Neuronal stem cell (in vitro differentiated cells): ENCODE measurements around the gene HS3ST5.

Experiments
- DNase-seq: peaks from one replicate; pipeline ENCODE4 v3.0.0-alpha.2; 2013; ENCODE audit warnings: low spot score
- H2AFZ ChIP-seq: one replicate; pipeline ENCODE4 v1.6.1; 2013; ENCODE audit warnings: mild to moderate bottlenecking, low read length, inconsistent platforms
- H2AK5ac ChIP-seq: 2 replicates; pipeline ENCODE4 v1.6.1; 2013; ENCODE audit warnings: low read depth, mild to moderate bottlenecking, inconsistent platforms, low read length, moderate library complexity, mixed read lengths
- H2BK120ac ChIP-seq: 2 replicates; pipeline ENCODE4 v1.6.1; 2013; ENCODE audit warnings: low read depth, mild to moderate bottlenecking, inconsistent platforms, low read length, moderate library complexity, mixed read lengths
- H2BK12ac ChIP-seq: one replicate; pipeline ENCODE4 v1.6.1; 2013; ENCODE audit warnings: low read length, inconsistent platforms
- H2BK15ac ChIP-seq: 2 replicates; pipeline ENCODE4 v1.6.1; 2013; ENCODE audit warnings: mild to moderate bottlenecking, low read length, inconsistent platforms, mixed read lengths
- H2BK5ac ChIP-seq: one replicate; pipeline ENCODE4 v1.6.1; 2013; ENCODE audit warnings: inconsistent platforms, mild to moderate bottlenecking, low read length, moderate library complexity
- H3K14ac ChIP-seq: one replicate; pipeline ENCODE4 v1.6.1; 2013; ENCODE audit warnings: low read length, inconsistent platforms
- H3K18ac ChIP-seq: 2 replicates; pipeline ENCODE4 v1.6.1; 2013; ENCODE audit warnings: low read length, inconsistent platforms
- H3K23ac ChIP-seq: 2 replicates; pipeline ENCODE4 v1.6.1; 2013; ENCODE audit warnings: low read depth, mild to moderate bottlenecking, mixed read lengths, low read length, inconsistent platforms; ENCODE audit not compliant: poor library complexity
- H3K27ac ChIP-seq: replicated peaks from 3 replicates; pipeline ENCODE4 v1.5.1; 2013; ENCODE audit warnings: low read length, inconsistent platforms
- H3K27me3 ChIP-seq, 3 experiments: 2 replicates each; pipeline ENCODE4 v1.6.1; 2013; ENCODE audit warnings: low read length in 3 of 3, mild to moderate bottlenecking in 2 of 3, inconsistent platforms in 1 of 3, low read depth in 1 of 3, mixed read lengths in 1 of 3, moderate library complexity in 1 of 3; ENCODE audit not compliant: control insufficient read depth in 3 of 3, insufficient read depth in 3 of 3
- H3K36me3 ChIP-seq, 2 donors: replicated peaks in 1 of 2; 2 replicates each; pipeline ENCODE4 v1.6.1; 2013; ENCODE audit warnings: low read length in 2 of 2; ENCODE audit not compliant: control insufficient read depth in 2 of 2, insufficient read depth in 2 of 2
- H3K4ac ChIP-seq: 2 replicates; pipeline ENCODE4 v1.6.1; 2013; ENCODE audit warnings: inconsistent platforms, mild to moderate bottlenecking, low read length, moderate library complexity
- H3K4me1 ChIP-seq, 2 donors: 1 replicate in 1 of 2; 2 replicates in 1 of 2; pipeline ENCODE4 v1.6.1; 2013; ENCODE audit warnings: low read length in 2 of 2, low read depth in 1 of 2; ENCODE audit not compliant: control insufficient read depth in 2 of 2, insufficient read depth in 1 of 2
- H3K4me2 ChIP-seq: one replicate; pipeline ENCODE4 v1.6.1; 2013; ENCODE audit warnings: mild to moderate bottlenecking, low read length, inconsistent platforms; ENCODE audit not compliant: insufficient read depth, poor library complexity, severe bottlenecking
- H3K4me3 ChIP-seq, 2 donors: 2 replicates each; pipeline ENCODE4 v1.5.1; 2013; ENCODE audit warnings: low read length in 2 of 2, mild to moderate bottlenecking in 2 of 2, inconsistent platforms in 1 of 2, moderate library complexity in 1 of 2
- H3K79me1 ChIP-seq: one replicate; pipeline ENCODE4 v1.6.1; 2013; ENCODE audit warnings: low read depth, mild to moderate bottlenecking, inconsistent platforms, low read length, moderate library complexity
- H3K9ac ChIP-seq: one replicate; pipeline ENCODE4 v1.6.1; 2013; ENCODE audit warnings: mild to moderate bottlenecking, low read depth, low read length, inconsistent platforms; ENCODE audit not compliant: poor library complexity
- H3K9me3 ChIP-seq, 2 donors: replicated peaks in 1 of 2; 2 replicates each; pipeline versions ENCODE3 to v1.6.1; 2013; ENCODE audit warnings: low read length in 2 of 2, mild to moderate bottlenecking in 2 of 2, inconsistent platforms in 1 of 2, low read depth in 1 of 2, mixed read lengths in 1 of 2, moderate library complexity in 1 of 2; ENCODE audit not compliant: control insufficient read depth in 2 of 2, insufficient read depth in 1 of 2
- H4K8ac ChIP-seq: one replicate; pipeline ENCODE4 v1.6.1; 2013; ENCODE audit warnings: low read depth, mild to moderate bottlenecking, inconsistent platforms, low read length, moderate library complexity
- H4K91ac ChIP-seq: one replicate; pipeline ENCODE4 v1.6.1; 2013; ENCODE audit warnings: low read length, low read depth, mild to moderate bottlenecking, inconsistent platforms; ENCODE audit not compliant: poor library complexity
- WGBS, 2 donors: extraction: QIAGEN DNeasy Blood & Tissue Kit; methylation state at CpG; one replicate each; pipeline ENCODE4 v1.1.7; 2013; ENCODE audit warnings: missing lambda C conversion rate in 2 of 2, mixed read lengths in 1 of 2; ENCODE audit not compliant: insufficient read length in 2 of 2, insufficient replicate concordance in 1 of 2; ENCODE audit errors: extremely low coverage in 2 of 2; 5-methylcytosine and 5-hydroxymethylcytosine counted together

Gene HS3ST5

DNA sequence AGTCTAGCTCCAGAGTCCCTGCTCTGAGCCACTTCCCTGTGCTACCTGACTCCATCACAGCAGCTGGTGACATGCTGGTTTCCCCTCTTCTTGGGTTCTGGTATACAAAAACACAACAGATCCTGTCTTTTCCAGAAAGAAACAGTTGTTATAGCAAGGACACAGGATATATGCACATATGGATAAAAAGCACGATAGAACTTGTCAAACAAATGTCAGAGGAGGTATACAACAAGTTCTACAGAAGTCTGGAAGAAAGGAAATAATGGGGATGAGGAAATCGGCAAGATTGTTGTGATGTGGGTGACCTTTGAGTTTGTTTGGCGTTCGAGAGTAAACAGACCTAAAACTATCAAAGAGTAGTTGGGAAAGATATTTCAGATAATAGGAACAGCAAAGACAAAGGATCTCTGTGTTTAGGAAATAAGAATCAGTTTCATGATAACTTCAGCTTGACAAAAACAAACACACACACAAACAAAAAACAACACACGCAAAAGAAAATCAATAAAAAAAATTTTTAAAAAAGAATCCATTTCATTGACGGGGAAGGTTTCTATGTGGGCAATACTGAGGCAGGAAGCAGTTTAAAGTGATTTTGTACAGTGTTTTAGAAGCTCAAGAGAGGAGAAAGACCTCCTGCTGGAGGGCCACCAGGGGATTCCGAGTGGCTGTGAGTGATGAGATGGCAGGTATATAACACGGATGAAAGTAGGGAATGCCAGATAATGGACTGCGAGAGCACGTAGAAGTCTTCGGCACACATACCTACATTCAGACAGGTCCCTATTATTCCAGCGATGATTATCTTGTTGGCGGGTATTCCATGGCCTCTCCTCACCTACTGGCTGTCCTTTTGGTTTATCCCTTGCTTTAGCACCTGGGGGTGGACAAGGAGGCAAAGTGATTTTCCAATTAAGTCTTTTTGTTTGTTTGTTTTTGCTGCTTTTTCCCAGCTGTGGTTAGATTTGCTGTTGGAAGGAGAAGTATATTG is 174.9 kb downstream of the HS3ST5 start:
- no peaks in the 10 kb centered on the region for H3K36me3 ChIP-seq
- H2BK15ac ChIP-seq = no peak overlapping the region
- no peak overlapping the region for H3K23ac ChIP-seq
- peaks cover 0 to 3% of the 10 kb centered on the region in 2 donors for H3K4me1 ChIP-seq
- no peaks in the 10 kb centered on the region for H3K79me1 ChIP-seq
- no peak overlapping the region for H2AK5ac ChIP-seq
- no peak overlapping the region for H3K9ac ChIP-seq
- no peak overlapping the region for H3K4me3 ChIP-seq
- H3K18ac ChIP-seq = no peak overlapping the region
- H2BK12ac ChIP-seq = no peak overlapping the region
- H3K27ac ChIP-seq = no peak overlapping the region
- H3K14ac ChIP-seq = no peak overlapping the region
- no peak overlapping the region for H3K4ac ChIP-seq
- H2BK120ac ChIP-seq = no peak overlapping the region
- H2AFZ ChIP-seq = peak overlapping the region; percentile 1
- WGBS, 2 donors = 100% methylated on average over 3 of the region's 13 CpGs; no CpG with 5 or more reads in 1 of the 2 donors
- H4K8ac ChIP-seq = no peak overlapping the region
- H3K9me3 ChIP-seq = no peaks in the 10 kb centered on the region
- no peak overlapping the region for H3K4me2 ChIP-seq
- no peak overlapping the region for H2BK5ac ChIP-seq
- H4K91ac ChIP-seq = no peak overlapping the region
- H3K27me3 ChIP-seq = no peaks in the 10 kb centered on the region
- DNase-seq = no peak

DNA sequence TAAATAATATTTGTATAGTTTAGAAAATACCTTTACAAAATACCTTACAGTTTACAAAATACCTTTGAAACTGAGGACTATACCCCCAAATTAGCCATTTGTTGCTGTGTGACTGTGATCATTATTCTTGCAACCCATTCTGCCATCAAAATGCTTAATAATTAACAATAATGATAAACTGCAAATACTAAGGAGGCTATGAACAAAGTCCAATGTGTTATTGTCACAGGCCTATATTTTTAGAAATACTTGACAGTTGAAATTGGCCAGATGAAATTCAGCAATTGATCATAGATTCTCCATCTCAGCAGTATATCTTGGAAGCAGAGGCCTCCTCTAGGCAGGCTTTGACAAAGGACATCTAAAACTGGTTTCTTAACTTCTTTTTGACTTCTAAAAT is 178.6 kb downstream of the HS3ST5 start:
- H2BK12ac ChIP-seq = no peak overlapping the region
- no peak overlapping the region for H3K27ac ChIP-seq

DNA sequence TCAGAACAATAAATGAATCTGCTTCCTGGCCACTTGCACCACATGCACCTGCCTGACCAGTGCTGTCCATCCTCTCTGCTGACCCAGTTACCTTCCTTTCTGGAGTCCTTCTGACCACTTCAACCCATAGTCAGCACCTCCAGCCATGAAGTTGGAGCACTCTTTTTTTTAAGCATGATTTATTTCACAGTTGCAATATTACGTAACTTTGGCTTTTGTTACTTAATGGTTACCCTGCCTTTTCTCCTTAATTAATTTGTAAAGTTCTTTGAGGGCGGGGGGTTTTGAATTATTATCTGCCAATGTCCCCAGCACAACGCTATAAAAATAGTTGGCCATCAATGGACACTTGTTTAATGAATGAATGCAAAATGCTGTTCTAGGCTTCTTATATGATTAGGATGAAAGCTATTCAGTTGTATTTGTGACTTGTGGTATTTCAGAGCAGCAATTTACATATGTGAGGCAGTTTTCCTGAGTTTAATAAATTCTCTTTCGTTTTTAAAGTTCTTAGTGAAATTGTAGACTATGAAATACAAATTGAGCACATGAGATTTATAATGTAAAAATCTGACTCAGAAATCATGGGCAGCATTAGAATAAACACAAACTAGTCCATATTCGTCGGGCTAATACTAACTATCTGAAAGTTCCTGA is 180.0 kb downstream of the HS3ST5 start:
- H2BK12ac ChIP-seq = no peak overlapping the region
- no peaks in the 10 kb centered on the region for H3K9me3 ChIP-seq
- H3K27ac ChIP-seq = no peak overlapping the region
- H2BK5ac ChIP-seq = no peak overlapping the region
- no CpG with 5 or more reads among the region's 6 CpGs for WGBS, 2 donors
- H3K9ac ChIP-seq = no peak overlapping the region
- no peak overlapping the region for H3K4me3 ChIP-seq
- H3K36me3 ChIP-seq = no peaks in the 10 kb centered on the region
- no peak overlapping the region for H2AK5ac ChIP-seq
- DNase-seq = no peak
- no peak overlapping the region for H3K18ac ChIP-seq
- H3K23ac ChIP-seq = no peak overlapping the region
- H2BK120ac ChIP-seq = no peak overlapping the region
- H3K27me3 ChIP-seq = no peaks in the 10 kb centered on the region
- no peaks in the 10 kb centered on the region for H3K79me1 ChIP-seq
- H2AFZ ChIP-seq = no peak overlapping the region
- no peak overlapping the region for H2BK15ac ChIP-seq
- no peak overlapping the region for H4K8ac ChIP-seq
- no peak overlapping the region for H3K4me2 ChIP-seq
- H3K14ac ChIP-seq = no peak overlapping the region
- peaks cover 0 to 2% of the 10 kb centered on the region in 2 donors for H3K4me1 ChIP-seq
- H4K91ac ChIP-seq = no peak overlapping the region
- H3K4ac ChIP-seq = no peak overlapping the region

More for the DNA sequence above, 178.6 kb downstream of the HS3ST5 start:
- no peaks in the 10 kb centered on the region for H3K9me3 ChIP-seq
- H4K8ac ChIP-seq = no peak overlapping the region
- no peak overlapping the region for H4K91ac ChIP-seq
- H3K18ac ChIP-seq = no peak overlapping the region
- no peak overlapping the region for H3K4ac ChIP-seq
- H3K4me2 ChIP-seq = no peak overlapping the region
- H2BK5ac ChIP-seq = no peak overlapping the region
- no peaks in the 10 kb centered on the region for H3K27me3 ChIP-seq
- H3K4me1 ChIP-seq = peaks cover 0 to 3% of the 10 kb centered on the region in 2 donors
- H3K23ac ChIP-seq = no peak overlapping the region
- no peak overlapping the region for H3K14ac ChIP-seq
- H2AFZ ChIP-seq = no peak overlapping the region
- no peaks in the 10 kb centered on the region for H3K79me1 ChIP-seq
- no peak overlapping the region for H3K4me3 ChIP-seq
- H3K9ac ChIP-seq = no peak overlapping the region
- no peak overlapping the region for H2AK5ac ChIP-seq
- no peak for DNase-seq
- no peak overlapping the region for H2BK15ac ChIP-seq
- H2BK120ac ChIP-seq = no peak overlapping the region
- no peaks in the 10 kb centered on the region for H3K36me3 ChIP-seq

DNA sequence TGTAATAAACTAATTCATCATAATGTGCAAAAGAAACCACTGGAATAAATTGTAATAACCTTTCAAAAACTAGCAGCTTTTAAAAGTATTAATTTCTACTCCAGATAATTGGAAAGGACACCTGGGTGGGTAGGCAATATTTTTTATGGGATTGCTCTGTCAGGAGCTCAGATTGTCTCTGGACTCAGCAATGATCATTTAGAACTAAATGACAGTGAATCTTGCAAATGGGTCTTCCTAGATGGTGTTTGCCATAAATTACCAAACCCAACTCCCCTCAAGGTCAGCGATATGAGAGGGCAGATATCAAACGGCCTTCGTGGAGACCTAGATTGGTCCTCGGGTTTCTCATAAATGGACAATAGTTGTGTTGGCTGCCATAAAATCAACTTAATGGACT is 181.9 kb downstream of the HS3ST5 start:
- Histone ChIP-seq H3K18ac (no peak overlapping the region), H3K4me1 (peaks cover 0 to 3% of the 10 kb centered on the region in 2 donors)

More for the DNA sequence above, 181.9 kb downstream of the HS3ST5 start:
- Histone ChIP-seq H2BK15ac (no peak overlapping the region), H3K4me3 (no peak overlapping the region), H4K91ac (no peak overlapping the region), H2BK120ac (no peak overlapping the region), H3K36me3 (no peaks in the 10 kb centered on the region), H2AFZ (no peak overlapping the region), H2BK12ac (no peak overlapping the region), H3K9ac (no peak overlapping the region), H2AK5ac (no peak overlapping the region), H3K23ac (no peak overlapping the region), H3K14ac (no peak overlapping the region), H3K4me2 (no peak overlapping the region), H4K8ac (no peak overlapping the region), H3K9me3 (no peaks in the 10 kb centered on the region), H3K79me1 (no peaks in the 10 kb centered on the region), H3K27me3 (no peaks in the 10 kb centered on the region), H3K27ac (no peak overlapping the region), H2BK5ac (no peak overlapping the region), H3K4ac (no peak overlapping the region)
- no CpG with 5 or more reads among the region's 4 CpGs for WGBS, 2 donors
- no peak for DNase-seq
